A673 (cell line): ENCODE data around the gene EPHX1. TPM values are rescaled to one million over a fixed set of nuclear protein-coding genes. Genes with fewer than 3 reads are reported as not detected.

ENCODE experiments used
- BruUV-seq: library from RNA; stranded (reverse); fragments of 400-500 nt; replicated peaks from 2 replicates; lab custom pipeline; 2021; lab: Mats Ljungman, UMichigan
- CTCF ChIA-PET: fragments of 300-600 bp; sonication (Branson Sonifier 250); formaldehyde crosslinking; loops from one replicate; lab custom pipeline; 2022; ENCODE audit warnings: antibody characterized with exemption; lab: Charles Lee
- POLR2A ChIA-PET: fragments of 300-600 bp; sonication (Branson Sonifier 250); formaldehyde crosslinking; loops from one replicate; lab custom pipeline; 2022; ENCODE audit warnings: antibody characterized with exemption; ENCODE audit not compliant: low non-redundant PET; lab: Charles Lee
- DNase-seq: peaks from one replicate; pipeline ENCODE4 v3.0.0-alpha.2; 2015; ENCODE audit warnings: low spot score
- H3K27ac ChIP-seq: fragments of 200-600 bp; sonication (generic); 2 replicates; pipeline ENCODE4 v1.5.1; 2016; ENCODE audit warnings: mixed run types, low read depth, mild to moderate bottlenecking, mixed read lengths, antibody characterized with exemption, low read length; ENCODE audit not compliant: poor library complexity, severe bottlenecking
- H3K27me3 ChIP-seq: fragments of 200-600 bp; sonication (generic); replicated peaks from 2 replicates; pipeline ENCODE4 v1.6.1; 2017; ENCODE audit warnings: mixed run types, low read depth, mild to moderate bottlenecking, mixed read lengths, antibody characterized with exemption, low read length; ENCODE audit not compliant: insufficient read depth, poor library complexity
- H3K36me3 ChIP-seq: fragments of 200-600 bp; sonication (generic); 2 replicates; pipeline ENCODE4 v1.6.1; 2016; ENCODE audit warnings: mixed run types, mild to moderate bottlenecking, mixed read lengths, antibody characterized with exemption, low read length; ENCODE audit not compliant: insufficient read depth, poor library complexity, severe bottlenecking
- H3K4me1 ChIP-seq: fragments of 200-600 bp; sonication (generic); 2 replicates; pipeline ENCODE4 v1.6.1; 2017; ENCODE audit warnings: mixed run types, mild to moderate bottlenecking, mixed read lengths, antibody characterized with exemption, low read length; ENCODE audit not compliant: insufficient read depth, poor library complexity, severe bottlenecking
- H3K4me3 ChIP-seq: fragments of 200-600 bp; sonication (generic); 2 replicates; pipeline ENCODE4 v1.5.1; 2016; ENCODE audit warnings: low read depth, mixed run types, mild to moderate bottlenecking, mixed read lengths, low read length; ENCODE audit not compliant: poor library complexity, severe bottlenecking
- H3K9me3 ChIP-seq: fragments of 200-600 bp; sonication (generic); 2 replicates; pipeline ENCODE4 v1.6.1; 2016; ENCODE audit warnings: mixed run types, low read depth, mild to moderate bottlenecking, mixed read lengths, antibody characterized with exemption, low read length; ENCODE audit not compliant: poor library complexity, severe bottlenecking
- CTCF ChIP-seq: fragments of 300-800, 200-600 bp; sonication (generic); conservative IDR thresholded peaks from 2 replicates; pipeline ENCODE4 v1.5.1; 2017; ENCODE audit warnings: low read depth, mild to moderate bottlenecking, antibody characterized with exemption, low read length, moderate library complexity, mixed read lengths
- EZH2 ChIP-seq: fragments of 200-600 bp; sonication (generic); IDR thresholded peaks from 2 replicates; pipeline ENCODE4 v1.6.1; 2017; ENCODE audit warnings: borderline replicate concordance, low read depth, mild to moderate bottlenecking, mixed read lengths, antibody characterized with exemption, low read length; ENCODE audit not compliant: poor library complexity, severe bottlenecking
- intact Hi-C: fragments of 100-400 bp; cut with micrococcal nuclease; formaldehyde crosslinking; loops from one replicate; pipeline ENCODE4 v1.10.0; 2022; ENCODE audit not compliant: unreplicated experiment
- total RNA-seq: library from RNA; stranded (reverse); gene quantifications from 2 replicates; pipeline ENCODE4 v1.2.3, GENCODE V29; 2021

The EPHX1 gene
- total RNA-seq, 1 experiment from 2014 or later: 22.4 TPM

GRCh38 chr1:225819346-225820192, 9.6 kb downstream of the EPHX1 start:
- H3K4me1 ChIP-seq: peaks cover 4% of the 10 kb centered on the region
- POLR2A ChIA-PET: no interaction called here
- DNase-seq: no peak
- intact Hi-C loops: no loop called here
- H3K4me3 ChIP-seq: no peak overlapping the region
- H3K36me3 ChIP-seq: no peaks in the 10 kb centered on the region
- H3K27ac ChIP-seq: no peak overlapping the region
- no TSS peak for BruUV-seq
- CTCF ChIA-PET: no interaction called here
- TF ChIP-seq EZH2: no peak
- no peaks in the 10 kb centered on the region for H3K27me3 ChIP-seq
- H3K9me3 ChIP-seq: no peaks in the 10 kb centered on the region

- Histone ChIP-seq H3K27me3 (no peaks in the 10 kb centered on the region), H3K27ac (no peak overlapping the region), H3K4me3 (no peak overlapping the region), H3K4me1 (peaks cover 3% of the 10 kb centered on the region), H3K36me3 (no peaks in the 10 kb centered on the region), H3K9me3 (no peaks in the 10 kb centered on the region)
- ChIA-PET CTCF (no interaction called here), POLR2A (no interaction called here)
- no TSS peak for BruUV-seq
- intact Hi-C loops: no loop called here
- TF ChIP-seq CTCF (no peak), EZH2 (no peak)
- DNase-seq: no peak
These were observed 10.7 kb downstream of the EPHX1 start for GRCh38 chr1:225820522-225821120.

GRCh38 chr1:225822655-225823403, 12.9 kb downstream of the EPHX1 start:
- Histone ChIP-seq H3K27ac (no peak overlapping the region), H3K27me3 (no peaks in the 10 kb centered on the region), H3K9me3 (no peaks in the 10 kb centered on the region), H3K4me1 (peaks cover under 1% of the 10 kb centered on the region), H3K36me3 (no peaks in the 10 kb centered on the region), H3K4me3 (no peak overlapping the region)
- no peak for DNase-seq
- intact Hi-C loops: no loop called here
- ChIA-PET POLR2A (no interaction called here), CTCF (no interaction called here)
- no TSS peak for BruUV-seq
- no peak for TF ChIP-seq CTCF
- no peak for TF ChIP-seq EZH2
